Measurements from ENCODE around the gene CRMP1.

- no peak for TF ChIP-seq CTCF (IDR thresholded peaks at IDR 0.05)
- no peak for TF ChIP-seq ELF4 (CRISPR knock-in tag; IDR thresholded peaks at IDR 0.05; ENCODE audit: low read depth)
Observed at GRCh38 chr4:5930876-5931275, 38.0 kb upstream of the CRMP1 start.

Measured in WTC11 (cell line).